Measurements from ENCODE around the gene CGB3.
A peak's percentile ranks its signal among the peaks of the same experiment; 100 is the strongest.

Gene CGB3

GRCh38 chr19:49014870-49015255 is 9.3 kb downstream of the CGB3 start:
- DNase-seq: no peak

GRCh38 chr19:49014123-49014869 is 9.8 kb downstream of the CGB3 start:
- DNase-seq: no peak

- no peak for DNase-seq
These were observed 12.9 kb downstream of the CGB3 start for GRCh38 chr19:49011194-49011593.

GRCh38 chr19:49010453-49010852 is 13.7 kb downstream of the CGB3 start:
- no peak for DNase-seq

GRCh38 chr19:49009828-49010227 is 14.3 kb downstream of the CGB3 start:
- no peak for DNase-seq

GRCh38 chr19:49006905-49007304 is 17.2 kb downstream of the CGB3 start:
- DNase-seq: no peak

- DNase-seq: no peak
These were observed 19.0 kb downstream of the CGB3 start for GRCh38 chr19:49004964-49005614.

- no peak for DNase-seq
These were observed 20.0 kb downstream of the CGB3 start for GRCh38 chr19:49004133-49004532.

- peak in 1 of 2 experiments; percentile 3 for DNase-seq
These were observed 24.4 kb downstream of the CGB3 start for GRCh38 chr19:48999481-49000325.

- DNase-seq: peak in 1 of 2 experiments; percentile 31
These were observed 26.2 kb downstream of the CGB3 start for GRCh38 chr19:48997972-48998371.

GRCh38 chr19:48994035-48994386 is 30.1 kb downstream of the CGB3 start:
- DNase-seq: no peak

GRCh38 chr19:48993175-48994034 is 30.7 kb downstream of the CGB3 start, which contains the start of the genes GYS1 and RUVBL2:
Gene GYS1 (minus strand): TSS chr19:48993309. CDS start chr19:48993112, 197 bp downstream.
Gene RUVBL2 (plus strand): TSS chr19:48993887. CDS start chr19:48993912, 25 bp downstream.
- DNase-seq: peak; percentile 94 to 98

GRCh38 chr19:48992581-48993174 is 31.5 kb downstream of the CGB3 start:
- no peak for DNase-seq

GRCh38 chr19:48991873-48992580 is 32.1 kb downstream of the CGB3 start:
- peak in 1 of 2 experiments; percentile 61 for DNase-seq

- no peak for DNase-seq
These were observed 33.0 kb downstream of the CGB3 start for GRCh38 chr19:48991011-48991609.

GRCh38 chr19:48990400-48990799 is 33.7 kb downstream of the CGB3 start:
- no peak for DNase-seq

- no peak for DNase-seq
These were observed 34.3 kb downstream of the CGB3 start for GRCh38 chr19:48989701-48990291.

GRCh38 chr19:48988860-48989259 is 35.3 kb downstream of the CGB3 start:
- no peak for DNase-seq

GRCh38 chr19:48988286-48988685 is 35.8 kb downstream of the CGB3 start:
- no peak for DNase-seq

GRCh38 chr19:48987323-48987722 is 36.8 kb downstream of the CGB3 start:
- no peak for DNase-seq

GRCh38 chr19:48986211-48986610 is 37.9 kb downstream of the CGB3 start:
- DNase-seq: no peak
